Gastrocnemius medialis (tissue), 4 donors: ENCODE data around the gene DHRS7B.

Experiments used
- POLR2A ChIP-seq, 2 donors: fragments of 450-650 bp; IDR thresholded peaks; one replicate each; pipeline ENCODE4 v1.6.1; 2017; ENCODE audit warnings: antibody characterized with exemption in 2 of 2, mild to moderate bottlenecking in 2 of 2, moderate library complexity in 2 of 2
- TF ChIP-seq, protein P1 (sequence below), 5 experiments: fragments of 450-650 bp in 3 of 5; fragments of 200-600 bp in 2 of 5; sonication (generic) in 2 of 5; IDR thresholded peaks in 4 of 5; conservative IDR thresholded peaks in 1 of 5; 1 replicate in 4 of 5; 2 replicates in 1 of 5; pipeline ENCODE4 v1.5.1; 2016 to 2019; ENCODE audit warnings: antibody characterized with exemption in 5 of 5, mild to moderate bottlenecking in 3 of 5, moderate library complexity in 3 of 5

DNA sequence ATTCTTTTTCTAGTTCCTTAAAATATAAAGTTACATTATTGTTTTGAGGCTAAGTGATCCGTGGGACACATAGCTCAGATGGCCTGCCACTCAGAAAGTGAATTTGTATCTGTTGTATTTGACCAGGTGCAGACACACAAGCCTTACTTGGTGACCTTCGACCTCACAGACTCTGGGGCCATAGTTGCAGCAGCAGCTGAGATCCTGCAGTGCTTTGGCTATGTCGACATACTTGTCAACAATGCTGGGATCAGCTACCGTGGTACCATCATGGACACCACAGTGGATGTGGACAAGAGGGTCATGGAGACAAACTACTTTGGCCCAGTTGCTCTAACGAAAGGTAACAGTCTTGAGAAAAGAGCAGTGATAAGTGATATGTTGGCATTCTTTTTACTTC lies 56.7 kb downstream of the DHRS7B start:
- TF ChIP-seq, protein P1, sequence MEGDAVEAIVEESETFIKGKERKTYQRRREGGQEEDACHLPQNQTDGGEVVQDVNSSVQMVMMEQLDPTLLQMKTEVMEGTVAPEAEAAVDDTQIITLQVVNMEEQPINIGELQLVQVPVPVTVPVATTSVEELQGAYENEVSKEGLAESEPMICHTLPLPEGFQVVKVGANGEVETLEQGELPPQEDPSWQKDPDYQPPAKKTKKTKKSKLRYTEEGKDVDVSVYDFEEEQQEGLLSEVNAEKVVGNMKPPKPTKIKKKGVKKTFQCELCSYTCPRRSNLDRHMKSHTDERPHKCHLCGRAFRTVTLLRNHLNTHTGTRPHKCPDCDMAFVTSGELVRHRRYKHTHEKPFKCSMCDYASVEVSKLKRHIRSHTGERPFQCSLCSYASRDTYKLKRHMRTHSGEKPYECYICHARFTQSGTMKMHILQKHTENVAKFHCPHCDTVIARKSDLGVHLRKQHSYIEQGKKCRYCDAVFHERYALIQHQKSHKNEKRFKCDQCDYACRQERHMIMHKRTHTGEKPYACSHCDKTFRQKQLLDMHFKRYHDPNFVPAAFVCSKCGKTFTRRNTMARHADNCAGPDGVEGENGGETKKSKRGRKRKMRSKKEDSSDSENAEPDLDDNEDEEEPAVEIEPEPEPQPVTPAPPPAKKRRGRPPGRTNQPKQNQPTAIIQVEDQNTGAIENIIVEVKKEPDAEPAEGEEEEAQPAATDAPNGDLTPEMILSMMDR (IDR thresholded peaks at IDR 0.05 in 4 of 5, conservative IDR thresholded peaks at IDR 0.05 in 1 of 5): no peak
- TF ChIP-seq POLR2A (IDR thresholded peaks at IDR 0.05): no peak
